Activated CD4-positive, alpha-beta T cell treated with anti-CD3 and anti-CD28 coated beads for 36 hours (primary cell): ENCODE data around the gene PAN2. TPM values are rescaled to one million over a fixed set of nuclear protein-coding genes. Genes with fewer than 3 reads are reported as not detected.
A peak's percentile ranks its signal among the peaks of the same experiment; 100 is the strongest.
"Not testable (repeated sequence)": the region's sequence is repeated elsewhere in the genome, so short reads cannot be mapped to it uniquely, and the experiment has no call there.

Experiments used
- ATAC-seq: fragments of 200-7000 bp; cut with Tn5 transposase; one replicate; pipeline ENCODE4 v1.10.0; 2021; ENCODE audit warnings: mild to moderate bottlenecking, moderate library complexity
- CTCF ChIA-PET: fragments of 350-600 bp; sonication (Branson Sonifier 250); formaldehyde crosslinking; loops from one replicate; lab custom pipeline; 2021; ENCODE audit warnings: antibody characterized with exemption; lab: Charles Lee
- POLR2A ChIA-PET: fragments of 350-600 bp; sonication (Branson Sonifier 250); formaldehyde crosslinking; loops from one replicate; lab custom pipeline; 2021; ENCODE audit warnings: antibody characterized with exemption, inconsistent platforms; lab: Charles Lee
- DNase-seq: peaks from one replicate; pipeline ENCODE4 v3.0.0-alpha.2; 2020
- H3K27ac Mint-ChIP-seq: one replicate; pipeline ENCODE4 v1.8.0; 2021; ENCODE audit warnings: mixed read lengths
- H3K27me3 Mint-ChIP-seq: one replicate; pipeline ENCODE4 v1.8.0; 2021; ENCODE audit warnings: mixed read lengths
- H3K36me3 Mint-ChIP-seq: one replicate; pipeline ENCODE4 v1.8.0; 2021; ENCODE audit warnings: low read depth, mixed read lengths
- H3K4me1 Mint-ChIP-seq: one replicate; pipeline ENCODE4 v1.8.0; 2021; ENCODE audit warnings: mixed read lengths
- H3K4me3 Mint-ChIP-seq: one replicate; pipeline ENCODE4 v1.8.0; 2021; ENCODE audit warnings: mild to moderate bottlenecking, moderate library complexity, mixed read lengths
- H3K9me3 Mint-ChIP-seq: one replicate; pipeline ENCODE4 v1.8.0; 2021; ENCODE audit warnings: low read depth, mixed read lengths
- intact Hi-C, 2 experiments: fragments of 100-400 bp; cut with DNase I in 1 of 2; cut with micrococcal nuclease in 1 of 2; formaldehyde crosslinking; loops; one replicate each; pipeline versions ENCODE4 v1.14.2 to v1.15.1; 2022 to 2024; cut with DNase I, micrococcal nuclease
- total RNA-seq, 2 experiments: library from RNA; stranded (reverse); gene quantifications; one replicate each; pipeline ENCODE4 v1.2.3, GENCODE V29; 2021

Gene PAN2
- total RNA-seq, 2 experiments from 2014 or later = 54.6 to 62.5 TPM

- Mint-ChIP-seq H3K4me1 (peaks cover 23% of the 10 kb centered on the region), H3K9me3 (no peaks in the 10 kb centered on the region), H3K27me3 (no peaks in the 10 kb centered on the region), H3K36me3 (peaks cover 5% of the 10 kb centered on the region), H3K4me3 (no peak within 1 kb of the TSS), H3K27ac (peak within 1 kb of the TSS; percentile 26)
- ATAC-seq (no peak), DNase-seq (no peak)
- CTCF ChIA-PET = interaction anchor here (0.6 to 1.8 kb wide), 6 partner anchors 9 to 102 kb away, joined by 3 to 7 read pairs (median 4); partner anchors contain the start of gene IL23A
- POLR2A ChIA-PET = no interaction called here
- intact Hi-C loops = no loop called here
These were observed 28.6 kb upstream of the PAN2 start, which contains the start of gene APOF for GRCh38 chr12:56362130-56363059. APOF (minus strand) TSS chr12:56362857; CDS start chr12:56362745, 112 bp downstream.

GRCh38 chr12:56361487-56362129, 27.8 kb upstream of the PAN2 start:
- Mint-ChIP-seq H3K9me3 (no peaks in the 10 kb centered on the region), H3K4me1 (peaks cover 23% of the 10 kb centered on the region), H3K4me3 (peak overlapping the region; percentile 86), H3K27ac (peak overlapping the region; percentile 26), H3K27me3 (no peaks in the 10 kb centered on the region), H3K36me3 (peaks cover 6% of the 10 kb centered on the region)
- no peak for DNase-seq
- no peak for ATAC-seq
- CTCF ChIA-PET = interaction anchor here (0.5 to 4.5 kb wide), 11 partner anchors 9 to 102 kb away, joined by 3 to 30 read pairs (median 4); partner anchors contain the start of genes CNPY2, COQ10A, IL23A and PAN2
- intact Hi-C loops = loop anchor here (2.0 kb wide), 3 partner anchors 45 to 275 kb away; partner anchors contain the start of gene MYL6B (in 1 of the 2)
- POLR2A ChIA-PET = interaction anchor here (3.6 kb wide), 1 partner anchor 23 kb away, joined by 27 read pairs; the partner anchor contains the start of gene IL23A

DNA sequence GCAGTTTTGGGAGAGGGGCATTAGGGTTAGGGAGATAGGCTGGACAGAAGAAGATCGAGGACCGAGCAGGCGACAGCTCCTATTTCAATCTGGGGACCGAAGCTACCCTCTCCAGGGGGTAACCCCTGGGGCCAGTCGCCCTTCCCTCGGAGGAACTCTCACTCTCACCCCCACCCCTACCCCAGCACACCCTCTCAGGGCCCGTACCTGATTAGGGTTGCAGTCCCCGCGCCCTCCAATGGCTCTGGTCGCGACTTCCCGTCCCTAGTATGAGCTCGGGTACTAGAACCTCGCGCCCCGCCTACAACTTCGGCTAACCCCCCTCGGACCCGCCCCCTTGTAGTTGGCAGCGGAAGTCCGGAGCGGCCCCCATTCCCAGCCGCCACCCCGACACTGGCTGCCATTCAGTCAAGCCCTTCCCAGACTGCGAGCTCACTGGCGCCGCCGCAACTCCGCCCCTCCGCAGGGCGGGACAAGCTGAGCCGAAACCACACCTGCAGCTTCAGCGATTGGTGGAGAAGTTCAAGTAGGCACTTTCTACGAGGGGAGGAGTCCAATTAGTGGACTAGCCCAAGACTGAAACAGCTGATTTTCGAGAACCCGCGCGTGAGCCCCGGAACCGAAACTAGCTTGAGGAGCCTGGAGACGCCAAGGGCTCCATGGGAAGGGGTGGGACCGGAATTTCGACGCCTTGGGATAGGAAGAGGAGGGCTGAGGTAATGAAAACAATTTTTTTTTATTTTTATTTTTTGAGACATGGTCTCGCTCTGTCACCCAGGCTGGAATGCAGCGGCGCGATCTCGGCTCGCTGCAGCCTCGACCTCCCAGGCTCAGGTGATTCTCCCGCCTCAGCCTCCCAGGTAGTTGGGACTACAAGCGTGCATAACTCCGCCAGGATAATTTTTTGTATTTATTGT, 26.3 kb upstream of the PAN2 start, which contains the start of gene STAT2:
Gene STAT2, minus strand, starts transcription at position 257 of the 917 bp plus-strand sequence. CDS start 3,536 bp downstream, outside the sequence.
- CTCF ChIA-PET = interaction anchor here (0.6 to 4.5 kb wide), 30 partner anchors 9 to 853 kb away, joined by 3 to 30 read pairs (median 3); partner anchors contain the start of genes CNPY2, IL23A, PAN2 and RNF41
- ATAC-seq (peak; percentile 97), DNase-seq (peak; percentile 99)
- POLR2A ChIA-PET = interaction anchor here (0.5 to 3.6 kb wide), 19 partner anchors 9 to 1796 kb away, joined by 3 to 27 read pairs (median 5); partner anchors contain the start of genes CNPY2, DNAJC14, IL23A and PA2G4
- Mint-ChIP-seq H3K27me3 (no peaks in the 10 kb centered on the region), H3K4me1 (peaks cover 23% of the 10 kb centered on the region), H3K27ac (peak within 1 kb of the TSS; percentile 95), H3K36me3 (peaks cover 17% of the 10 kb centered on the region), H3K4me3 (peak within 1 kb of the TSS; percentile 86), H3K9me3 (no peaks in the 10 kb centered on the region)
- intact Hi-C loops = loop anchor here (1.0 to 2.0 kb wide), 18 partner anchors 22 to 543 kb away; partner anchors contain the start of genes IL23A (in 2 of the 2), SPRYD4 (in 2 of the 2), TIMELESS (in 2 of the 2) and ANKRD52 (in 1 of the 2)

DNA sequence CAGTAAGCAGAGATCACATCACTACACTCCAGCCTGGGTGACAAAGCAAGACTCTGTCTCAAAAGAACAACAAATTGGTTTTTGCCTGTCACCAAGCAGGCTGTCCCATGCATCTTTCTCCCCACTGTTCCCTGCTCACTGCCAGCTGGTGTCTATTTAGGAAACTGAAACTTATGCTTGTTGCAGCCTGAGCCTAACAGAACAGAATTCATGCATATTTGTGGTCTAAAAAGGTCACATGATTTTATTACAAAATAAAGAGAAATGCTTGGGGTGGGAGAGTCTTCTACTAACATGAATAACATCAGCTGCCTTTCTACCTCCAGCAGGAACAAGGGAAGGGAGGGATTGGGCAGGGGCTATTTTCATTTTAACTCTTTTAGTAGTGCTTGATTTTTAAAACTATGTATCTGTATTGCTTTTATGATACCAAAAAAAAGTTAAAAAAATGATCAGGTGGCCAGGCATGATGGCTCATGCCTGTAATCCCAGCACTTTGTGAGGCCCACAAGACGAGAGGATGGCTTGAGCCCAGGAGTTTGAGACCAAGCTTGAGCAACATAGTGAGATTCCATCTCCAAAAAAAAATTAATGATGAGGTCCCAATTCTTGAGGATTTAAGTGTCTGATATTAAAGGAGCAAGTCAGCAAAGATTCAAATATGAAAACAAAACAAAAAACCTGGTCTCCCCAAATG, 25.2 kb upstream of the PAN2 start:
- Mint-ChIP-seq H3K9me3 (no peaks in the 10 kb centered on the region), H3K27ac (peak overlapping the region; percentile 95), H3K4me1 (peaks cover 23% of the 10 kb centered on the region), H3K4me3 (peak overlapping the region; percentile 86), H3K27me3 (no peaks in the 10 kb centered on the region), H3K36me3 (peaks cover 27% of the 10 kb centered on the region)
- intact Hi-C loops = no loop called here
- CTCF ChIA-PET = interaction anchor here (0.6 to 4.5 kb wide), 20 partner anchors 8 to 373 kb away, joined by 3 to 30 read pairs (median 4); partner anchors contain the start of genes CNPY2, ESYT1, IL23A and PAN2
- DNase-seq (peak; percentile 37), ATAC-seq (no peak)
- POLR2A ChIA-PET = interaction anchor here (0.6 to 3.6 kb wide), 8 partner anchors 8 to 281 kb away, joined by 3 to 27 read pairs (median 8); partner anchors contain the start of genes CNPY2, IL23A, PA2G4 and PAN2

GRCh38 chr12:56351325-56351724, 17.5 kb upstream of the PAN2 start:
- CTCF ChIA-PET = interaction anchor here (0.6 to 1.2 kb wide), 5 partner anchors 9 to 958 kb away, joined by 3 read pairs; partner anchors contain the start of gene STAT2
- Mint-ChIP-seq H3K9me3 (no peaks in the 10 kb centered on the region), H3K36me3 (peaks cover 59% of the 10 kb centered on the region), H3K4me1 (peaks cover 3% of the 10 kb centered on the region), H3K4me3 (no peak overlapping the region), H3K27me3 (no peaks in the 10 kb centered on the region), H3K27ac (no peak overlapping the region)
- intact Hi-C loops = no loop called here
- no peak for ATAC-seq
- DNase-seq = no peak
- POLR2A ChIA-PET = interaction anchor here (1.6 kb wide), 1 partner anchor 8 kb away, joined by 8 read pairs; the partner anchor contains the start of gene STAT2

DNA sequence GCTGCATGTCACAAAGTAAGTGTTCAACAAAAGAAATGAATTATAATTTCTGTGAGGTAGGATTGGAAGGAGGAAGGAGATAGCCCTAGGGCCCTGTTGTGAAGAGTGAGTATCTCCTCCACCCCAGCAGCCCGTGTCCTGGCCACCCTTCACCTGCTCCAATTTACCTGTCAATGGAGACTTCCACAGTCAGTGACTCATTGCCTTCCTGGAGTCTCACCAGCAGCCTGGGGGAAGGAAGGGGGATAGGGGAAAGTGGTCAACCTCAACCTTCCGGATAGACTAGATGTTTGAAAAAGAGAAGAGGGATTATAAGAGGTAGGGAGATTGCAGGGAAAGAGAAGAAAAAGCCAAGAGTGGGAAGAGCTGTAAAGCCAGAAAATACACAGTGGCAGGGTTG, 16.9 kb upstream of the PAN2 start:
- no peaks in the 10 kb centered on the region for H3K9me3 Mint-ChIP-seq
- CTCF ChIA-PET = interaction anchor here (0.6 to 1.2 kb wide), 5 partner anchors 9 to 957 kb away, joined by 3 read pairs; partner anchors contain the start of gene STAT2
- ATAC-seq = no peak
- peaks cover 3% of the 10 kb centered on the region for H3K4me1 Mint-ChIP-seq
- H3K27me3 Mint-ChIP-seq = no peaks in the 10 kb centered on the region
- no peak overlapping the region for H3K4me3 Mint-ChIP-seq
- intact Hi-C loops = no loop called here
- H3K36me3 Mint-ChIP-seq = peaks cover 59% of the 10 kb centered on the region
- H3K27ac Mint-ChIP-seq = no peak overlapping the region
- DNase-seq = no peak
- POLR2A ChIA-PET = interaction anchor here (1.6 kb wide), 1 partner anchor 9 kb away, joined by 8 read pairs; the partner anchor contains the start of gene STAT2

DNA sequence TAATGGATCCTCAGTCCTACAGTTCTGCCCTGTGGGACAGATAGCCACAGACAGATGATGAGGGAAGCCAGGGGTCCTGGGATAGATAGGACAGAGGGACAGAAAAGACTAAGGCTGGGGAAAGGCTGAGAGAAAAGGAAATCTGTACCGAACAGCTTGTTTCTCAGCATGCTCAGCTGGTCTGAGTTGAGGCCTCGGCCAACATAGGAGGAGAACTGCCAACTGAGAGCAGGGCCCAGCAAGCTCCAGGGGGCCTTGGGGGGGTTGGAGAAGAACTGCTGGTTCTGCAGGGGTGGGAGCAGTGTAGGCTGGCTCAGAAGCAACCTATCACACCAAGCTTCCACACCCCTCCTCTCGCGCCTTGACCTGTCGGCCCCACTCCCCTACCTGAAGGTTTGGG, 15.0 kb upstream of the PAN2 start:
- no peaks in the 10 kb centered on the region for H3K27me3 Mint-ChIP-seq
- intact Hi-C loops = no loop called here
- peaks cover 46% of the 10 kb centered on the region for H3K36me3 Mint-ChIP-seq
- no peak overlapping the region for H3K4me3 Mint-ChIP-seq
- CTCF ChIA-PET = interaction anchor here (0.6 to 0.9 kb wide), 2 partner anchors 11 to 100 kb away, joined by 3 to 4 read pairs; no protein-coding TSS in a partner anchor
- H3K9me3 Mint-ChIP-seq = no peaks in the 10 kb centered on the region
- peak overlapping the region; percentile 14 for H3K27ac Mint-ChIP-seq
- ATAC-seq (no peak), DNase-seq (no peak)
- peaks cover 3% of the 10 kb centered on the region for H3K4me1 Mint-ChIP-seq
- POLR2A ChIA-PET = no interaction called here

GRCh38 chr12:56347255-56347654, 13.5 kb upstream of the PAN2 start:
- DNase-seq, intact Hi-C loops, ATAC-seq, H3K9me3 Mint-ChIP-seq, H3K4me1 Mint-ChIP-seq, H3K4me3 Mint-ChIP-seq, H3K27ac Mint-ChIP-seq, H3K27me3 Mint-ChIP-seq: not testable (repeated sequence)
- H3K36me3 Mint-ChIP-seq = peaks cover 58% of the 10 kb centered on the region
- POLR2A ChIA-PET = interaction anchor here (0.6 to 0.7 kb wide), 3 partner anchors 13 to 63 kb away, joined by 5 to 12 read pairs (median 9); no protein-coding TSS in a partner anchor
- CTCF ChIA-PET = interaction anchor here (0.6 to 2.3 kb wide), 3 partner anchors 9 to 12 kb away, joined by 3 to 12 read pairs (median 6); partner anchors contain the start of genes IL23A and STAT2

DNA sequence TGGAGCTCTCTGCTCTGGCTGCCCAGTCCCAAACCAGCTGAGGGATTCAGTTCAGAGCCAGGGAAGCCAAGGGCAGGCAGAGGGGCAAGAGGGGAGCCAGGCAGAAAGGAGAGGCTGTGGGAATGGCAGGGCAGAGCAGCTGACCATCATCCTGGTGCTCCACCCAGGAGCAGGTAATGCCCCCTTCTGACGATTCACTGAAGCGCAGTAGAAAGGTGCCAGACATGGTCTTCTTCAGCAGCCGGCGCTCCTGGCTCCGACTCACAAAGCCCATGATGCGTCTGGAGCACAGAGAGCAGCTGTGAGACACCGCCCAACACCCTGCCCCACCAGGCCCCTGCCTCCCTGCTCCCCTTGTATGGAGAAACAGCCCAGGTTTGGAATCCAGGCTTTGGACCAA, 12.9 kb upstream of the PAN2 start:
- H3K27me3 Mint-ChIP-seq = no peaks in the 10 kb centered on the region
- no peak overlapping the region for H3K27ac Mint-ChIP-seq
- ATAC-seq (peak; percentile 35), DNase-seq (peak; percentile 56)
- H3K36me3 Mint-ChIP-seq = peaks cover 62% of the 10 kb centered on the region
- no peaks in the 10 kb centered on the region for H3K9me3 Mint-ChIP-seq
- H3K4me3 Mint-ChIP-seq = no peak overlapping the region
- POLR2A ChIA-PET = interaction anchor here (0.6 to 0.7 kb wide), 3 partner anchors 31 to 64 kb away, joined by 4 to 12 read pairs (median 5); partner anchors contain the start of gene CNPY2
- intact Hi-C loops = no loop called here
- CTCF ChIA-PET = interaction anchor here (0.6 to 2.3 kb wide), 4 partner anchors 8 to 117 kb away, joined by 3 to 12 read pairs (median 6); partner anchors contain the start of genes IL23A and STAT2
- H3K4me1 Mint-ChIP-seq = peaks cover 3% of the 10 kb centered on the region
